Kidney (tissue), 14 donors: ENCODE data around the gene ABLIM2. TPM values are rescaled to one million over a fixed set of nuclear protein-coding genes. Genes with fewer than 3 reads are reported as not detected.

Experiments used
- DNase-seq, 5 donors: peaks; one replicate each; pipeline ENCODE4 v3.0.0-alpha.2; 2013 to 2020
- FAIRE-seq: peaks from 2 replicates; lab custom pipeline; 2012; peaks lifted over from hg19 to GRCh38; lab: Jason Lieb, UNC
- H3K27ac ChIP-seq, 2 donors: one replicate each; pipeline ENCODE4 v1.7.0; 2013; ENCODE audit warnings: low read depth in 2 of 2, low read length in 2 of 2, inconsistent platforms in 1 of 2
- H3K27me3 ChIP-seq: one replicate; pipeline ENCODE4 v1.7.1; 2013; ENCODE audit warnings: low read length, inconsistent platforms; ENCODE audit not compliant: control insufficient read depth, insufficient read depth
- H3K36me3 ChIP-seq, 3 donors: one replicate each; pipeline versions ENCODE4 v1.7.0 to v1.7.1; 2013; ENCODE audit warnings: low read length in 3 of 3, control low read depth in 1 of 3, inconsistent platforms in 1 of 3; ENCODE audit not compliant: insufficient read depth in 3 of 3, control insufficient read depth in 2 of 3
- H3K4me1 ChIP-seq, 3 donors: one replicate each; pipeline versions ENCODE4 v1.7.0 to v1.7.1; 2013; ENCODE audit warnings: low read length in 3 of 3, inconsistent platforms in 1 of 3, low read depth in 1 of 3; ENCODE audit not compliant: control insufficient read depth in 2 of 3, insufficient read depth in 2 of 3
- H3K4me3 ChIP-seq, 3 donors: one replicate each; pipeline versions ENCODE4 v1.7.0 to v1.8.1; 2013; ENCODE audit warnings: low read length in 3 of 3, control low read depth in 1 of 3, inconsistent platforms in 1 of 3
- H3K9ac ChIP-seq, 3 donors: one replicate each; pipeline versions ENCODE4 v1.7.0 to v1.7.1; 2013; ENCODE audit warnings: low read length in 3 of 3, control low read depth in 1 of 3, inconsistent platforms in 1 of 3
- H3K9me3 ChIP-seq, 3 donors: one replicate each; pipeline versions ENCODE4 v1.7.0 to v1.7.1; 2013; ENCODE audit warnings: low read length in 3 of 3, control low read depth in 1 of 3, inconsistent platforms in 1 of 3; ENCODE audit not compliant: control insufficient read depth in 2 of 3, insufficient read depth in 1 of 3
- CTCF ChIP-seq: IDR thresholded peaks from 3 replicates; pipeline ENCODE4 v1.5.1; 2012; ENCODE audit warnings: mild to moderate bottlenecking, moderate library complexity, borderline replicate concordance; ENCODE audit not compliant: insufficient read depth; ENCODE audit errors: extremely low read depth
- intact Hi-C: fragments of 100-400 bp; cut with DNase I; formaldehyde crosslinking; loops from one replicate; pipeline ENCODE4 v1.11.1; 2022
- polyA plus RNA-seq: library from polyadenylated mRNA; stranded (reverse); fragments of 350-450 nt; fragmentation: Illumina TruSeq; extraction: RNeasy Lipid Tissue Mini Kit (QIAGEN cat#74804); gene quantifications from one replicate; pipeline ENCODE4 v1.2.3, GENCODE V29; 2014; ENCODE audit warnings: low read depth, low replicate concordance; ENCODE audit not compliant: insufficient read depth
- total RNA-seq: library from RNA; stranded (reverse); fragmentation: NEBNext Ultra II Directional; extraction: Animal tissue kit (Norgen Biotek cat#: 25700); gene quantifications from one replicate; pipeline ENCODE4 v1.2.1, GENCODE V29; 2021
- donor health status: control.
- donor health status: control.
- donor health status: control.
- donor health status: control.
- donor health status: control.
- donor health status: DM: yes; HTN: yes; CAD: no.
- donor health status: Normal renal cell carcinoma (clear cell type).

The ABLIM2 gene
- total and polyA plus RNA-seq, 2 donors from 2014 or later: 9.5 to 23.3 TPM

- FAIRE-seq (no peak), DNase-seq (peak in 1 of 5 donors; percentile 67)
- Histone ChIP-seq H3K36me3 (no peaks in the 10 kb centered on the region), H3K27me3 (no peaks in the 10 kb centered on the region), H3K27ac (no peak overlapping the region), H3K9me3 (no peaks in the 10 kb centered on the region), H3K4me3 (no peak overlapping the region), H3K9ac (no peak overlapping the region), H3K4me1 (no peaks in the 10 kb centered on the region)
- intact Hi-C loops: no loop called here
- no peak for TF ChIP-seq CTCF
Observed at GRCh38 chr4:8071766-8072165, 86.8 kb downstream of the ABLIM2 start.

- no peak for TF ChIP-seq CTCF
- FAIRE-seq (no peak), DNase-seq (peak in 4 of 5 donors; percentile 30 to 64 (median 50))
- intact Hi-C loops: no loop called here
- no peaks in the 10 kb centered on the region for H3K4me1 ChIP-seq
- no peaks in the 10 kb centered on the region for H3K36me3 ChIP-seq
- H3K9me3 ChIP-seq: no peaks in the 10 kb centered on the region
- H3K27ac ChIP-seq: no peak overlapping the region
- H3K4me3 ChIP-seq: no peak overlapping the region
- H3K9ac ChIP-seq: no peak overlapping the region
- no peaks in the 10 kb centered on the region for H3K27me3 ChIP-seq
Observed at GRCh38 chr4:8070736-8071718, 87.6 kb downstream of the ABLIM2 start.

- DNase-seq (peak in 1 of 5 donors; percentile 41), FAIRE-seq (no peak)
- intact Hi-C loops: no loop called here
- Histone ChIP-seq H3K9ac (no peak overlapping the region), H3K9me3 (peaks cover 0 to 6% (median 0%) of the 10 kb centered on the region in 3 donors), H3K4me3 (no peak overlapping the region), H3K27me3 (no peaks in the 10 kb centered on the region), H3K27ac (no peak overlapping the region), H3K4me1 (no peaks in the 10 kb centered on the region), H3K36me3 (no peaks in the 10 kb centered on the region)
- no peak for TF ChIP-seq CTCF
Observed at GRCh38 chr4:8069102-8069752, 89.4 kb downstream of the ABLIM2 start.
